AG20443 (cell line): ENCODE results near the gene CDC5L.
A peak's percentile ranks its signal among the peaks of the same experiment; 100 is the strongest.

ENCODE experiments used
- DNase-seq: peaks from one replicate; pipeline ENCODE4 v3.0.0; 2012; ENCODE audit warnings: low spot score, mixed read lengths

Gene CDC5L

DNA sequence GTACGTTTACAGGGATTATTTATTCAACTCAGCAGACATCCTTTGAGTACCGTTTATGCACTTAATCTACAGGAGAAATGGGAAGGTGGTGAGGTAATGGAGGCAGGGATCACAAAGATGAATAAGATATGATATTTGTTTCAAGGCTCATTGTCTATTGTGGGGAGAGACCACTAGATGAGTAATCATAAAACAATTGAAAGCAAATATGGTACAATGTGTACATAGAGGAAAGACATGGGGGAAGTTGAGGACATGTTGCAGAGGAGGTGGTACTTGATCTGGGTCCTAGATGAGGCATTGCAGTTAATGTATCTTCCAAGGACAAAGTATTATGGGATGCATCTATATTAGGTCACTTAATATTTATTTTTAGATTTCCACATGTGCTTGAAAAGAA is 13.7 kb upstream of the CDC5L start:
- DNase-seq, result no peak

DNA sequence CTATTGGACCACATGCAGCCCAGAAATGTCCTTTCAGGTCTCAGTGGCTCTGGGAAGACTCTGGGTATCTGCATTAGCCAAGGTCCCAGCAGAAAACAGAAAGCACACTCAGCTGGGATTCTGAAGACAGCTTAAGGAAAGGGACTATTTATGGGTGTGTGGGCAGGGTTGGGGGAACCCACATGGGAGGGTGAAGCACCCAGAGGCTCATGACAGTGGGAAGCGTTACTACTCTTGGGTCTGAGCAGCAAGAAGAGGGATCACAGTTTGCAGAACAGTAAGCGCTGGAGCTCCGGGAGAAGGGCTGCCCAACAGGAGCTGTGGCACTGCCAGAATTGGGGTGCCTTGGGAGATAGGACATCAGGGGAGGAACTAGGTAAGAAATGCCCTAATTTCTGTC is 12.4 kb upstream of the CDC5L start:
- no peak for DNase-seq

DNA sequence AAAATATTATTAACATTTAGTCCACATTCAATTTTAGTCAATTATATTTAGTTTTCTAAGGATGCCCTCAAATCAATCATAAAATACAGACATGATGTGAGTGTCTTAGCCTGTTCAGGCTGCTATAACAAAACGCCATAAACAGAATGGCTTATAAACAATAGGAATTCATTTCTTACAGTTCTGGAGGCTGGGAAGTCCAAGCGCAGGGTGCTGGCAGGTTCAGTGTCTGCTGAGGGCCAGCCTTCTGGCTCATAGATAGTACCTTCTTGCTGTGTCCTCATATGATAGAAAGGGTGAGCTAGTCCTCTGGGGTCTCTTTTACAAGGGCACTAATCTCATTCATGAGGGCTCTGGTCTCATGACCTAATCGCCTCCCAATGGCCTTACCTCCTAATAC is 10.0 kb upstream of the CDC5L start:
- DNase-seq, result no peak

DNA sequence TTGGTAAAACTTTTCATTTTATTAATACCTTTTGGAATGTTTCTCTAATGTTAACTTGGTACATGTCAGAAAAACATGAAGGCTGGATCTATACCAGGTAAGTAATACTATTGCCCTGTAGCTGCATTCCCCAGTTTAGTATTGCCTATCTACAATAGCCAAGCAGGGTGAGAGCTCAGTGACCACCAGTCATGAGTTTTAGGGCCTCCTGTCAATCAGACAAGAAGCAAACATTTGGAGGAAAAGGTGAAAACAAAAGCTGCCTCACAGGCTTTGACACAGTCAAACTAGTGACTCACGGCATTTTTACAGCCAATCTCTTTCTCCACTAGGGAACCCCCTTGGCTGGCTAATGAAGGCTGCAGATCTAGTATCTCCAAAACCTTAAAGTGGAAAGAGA is 9.5 kb upstream of the CDC5L start:
- no peak for DNase-seq

DNA sequence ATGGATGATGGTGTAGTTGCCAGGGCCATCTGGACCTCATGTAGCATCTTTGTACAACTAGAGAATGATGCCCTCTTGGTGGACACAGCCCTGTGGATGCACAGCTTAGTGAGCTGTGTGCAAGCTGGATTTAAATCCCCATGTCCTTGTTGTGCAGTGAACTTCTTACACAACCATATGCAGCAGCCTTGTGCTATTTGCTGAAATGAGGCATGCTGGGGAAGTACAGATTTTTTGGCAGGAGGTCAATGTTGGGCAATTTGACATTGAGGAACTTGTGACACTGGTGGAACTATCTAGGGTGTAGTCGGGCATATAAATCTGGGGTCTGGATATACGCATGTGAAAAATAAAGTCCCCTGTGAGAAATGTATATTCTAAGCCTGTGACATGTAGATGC is 5.8 kb upstream of the CDC5L start:
- no peak for DNase-seq

DNA sequence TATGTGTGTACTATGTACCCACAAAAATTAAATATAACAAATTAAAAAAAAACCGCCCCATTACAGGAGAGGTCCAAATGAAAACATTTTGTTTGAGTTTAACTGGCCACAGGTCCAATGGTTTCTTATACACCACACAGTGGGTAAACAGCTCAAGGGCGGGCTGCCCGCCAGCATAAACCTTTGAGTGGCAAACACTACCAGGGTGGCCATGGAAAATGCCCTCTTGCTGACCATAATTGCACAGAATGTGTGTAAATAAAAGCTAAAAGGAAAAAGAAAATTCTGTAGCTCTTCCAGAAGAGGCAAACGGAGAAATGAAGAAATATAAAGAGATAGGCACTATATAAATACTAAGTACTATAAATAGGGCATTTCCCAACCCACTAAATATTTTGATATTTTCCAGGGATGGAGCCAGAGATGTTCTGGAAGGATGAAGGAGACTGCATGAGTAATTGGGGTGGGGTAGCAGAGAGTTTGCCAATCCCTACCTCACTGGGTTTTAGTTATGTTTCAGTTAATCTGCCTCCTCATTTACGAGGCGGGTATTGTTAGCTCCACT is 1.1 kb upstream of the CDC5L start:
- DNase-seq, result peak; percentile 80

DNA sequence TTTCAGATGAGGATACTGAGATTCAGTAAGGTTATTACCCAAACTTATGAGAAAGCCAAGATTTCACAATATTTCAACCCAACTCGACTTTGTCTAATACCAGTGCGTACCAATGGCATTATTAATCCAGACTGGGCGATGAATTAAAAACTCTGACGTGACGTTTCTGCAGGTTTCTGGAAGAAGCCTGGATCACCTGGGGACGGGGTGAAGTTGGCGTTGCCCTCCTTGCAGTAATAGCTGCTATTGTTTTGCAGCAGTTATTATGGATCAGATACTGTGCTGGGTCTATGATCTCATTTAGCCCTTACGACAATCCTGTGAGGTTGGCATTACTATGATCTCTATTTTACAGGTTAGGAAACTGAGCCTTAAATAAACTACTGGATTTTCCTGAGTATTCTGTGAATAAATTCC is 569 bp upstream of the CDC5L start:
- DNase-seq, result no peak

DNA sequence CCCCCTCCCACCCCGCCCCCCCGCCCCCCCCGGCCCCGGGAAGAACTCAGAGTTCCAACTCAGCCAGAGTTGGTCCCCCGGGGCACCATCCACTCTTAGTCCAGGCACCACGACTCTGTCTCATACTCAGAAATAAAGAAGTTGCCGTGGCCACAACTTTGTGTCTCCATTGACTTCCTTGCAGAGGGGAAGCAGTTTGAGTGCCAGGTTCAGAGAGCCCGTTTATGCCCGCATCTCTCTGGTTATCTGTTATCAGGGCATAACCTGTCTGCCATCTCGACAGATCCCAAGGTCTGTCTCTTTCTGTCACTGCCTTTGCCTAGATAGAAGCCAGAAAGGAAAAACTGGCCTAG is 605 bp downstream of the CDC5L start:
- no peak for DNase-seq

DNA sequence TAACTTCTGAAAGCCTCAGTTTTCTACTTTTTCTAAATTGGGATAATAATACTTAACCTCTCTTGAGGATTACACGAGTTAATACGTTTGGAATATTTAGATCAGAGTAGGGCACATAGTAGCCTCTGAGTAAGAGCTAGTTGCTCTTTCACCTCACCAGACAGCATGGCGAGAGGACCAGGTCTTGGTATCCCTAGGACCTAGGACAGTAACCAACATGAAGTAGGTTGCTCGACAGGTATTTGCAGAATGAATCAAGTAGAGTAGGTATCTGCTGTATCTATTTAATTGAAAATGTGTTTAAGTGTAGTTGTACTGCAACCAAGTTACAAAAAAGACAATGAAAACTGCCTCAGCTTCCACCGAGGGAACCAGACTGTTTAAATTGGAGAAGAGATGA is 1.4 kb downstream of the CDC5L start:
- no peak for DNase-seq

DNA sequence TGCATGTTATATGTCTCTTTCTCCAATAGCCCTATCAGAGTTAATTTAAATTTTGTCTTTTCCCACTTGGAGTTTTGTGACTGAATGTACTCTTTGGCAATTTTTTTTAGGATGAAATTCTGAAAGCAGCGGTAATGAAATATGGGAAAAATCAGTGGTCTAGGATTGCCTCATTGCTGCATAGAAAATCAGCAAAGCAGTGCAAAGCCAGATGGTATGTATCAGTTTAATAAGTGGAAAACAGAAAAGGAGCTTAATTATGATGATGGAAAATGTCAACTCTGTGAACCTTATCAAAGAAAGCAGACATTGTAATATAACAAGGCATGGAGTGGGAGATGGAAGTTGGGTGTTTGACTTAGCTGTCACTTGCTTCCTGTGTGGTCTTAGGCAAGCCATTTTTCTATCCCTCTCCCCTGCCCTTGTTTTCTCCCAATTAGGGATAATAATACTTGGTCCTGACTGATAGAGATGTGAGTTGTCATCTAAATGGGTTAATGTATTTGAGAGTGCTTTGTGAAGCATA is 2.7 kb downstream of the CDC5L start:
- no peak for DNase-seq

DNA sequence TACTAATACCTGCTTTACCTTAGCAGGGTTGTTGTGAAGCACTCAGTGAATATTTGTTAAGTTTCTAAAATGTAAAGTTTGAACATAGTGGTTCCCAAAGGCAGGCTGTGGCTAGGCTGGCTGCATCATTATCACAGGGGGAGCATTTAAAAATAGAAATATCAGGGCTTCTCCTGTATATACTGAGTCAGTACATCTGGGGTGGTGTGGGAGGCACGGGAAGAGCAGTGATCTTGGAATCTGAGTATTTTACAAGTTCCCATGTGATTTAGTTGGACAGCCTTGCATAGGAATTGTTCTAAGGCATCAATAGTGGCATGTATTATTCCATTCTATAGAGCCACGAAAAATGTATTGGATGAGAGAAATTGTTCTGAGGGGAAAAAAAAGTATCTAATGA is 8.0 kb downstream of the CDC5L start:
- DNase-seq, result no peak

DNA sequence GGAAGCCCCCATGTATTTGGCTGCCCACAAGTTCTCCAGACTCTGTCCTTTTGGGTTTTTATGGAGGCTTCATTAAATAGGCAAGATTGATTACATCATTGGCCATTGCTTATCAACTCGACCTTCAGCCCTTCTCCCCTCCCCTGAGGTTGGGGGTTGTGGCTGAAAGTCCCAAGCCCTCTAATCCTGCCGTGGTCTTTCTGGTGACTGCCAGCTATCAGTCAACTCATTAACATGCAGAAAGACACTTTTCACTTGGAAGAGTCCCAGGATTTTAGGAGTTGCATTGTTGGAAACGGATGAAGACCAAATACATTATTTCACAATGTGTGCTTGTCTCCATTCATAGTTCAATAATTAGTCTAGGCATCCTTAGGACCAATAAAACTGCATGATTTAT is 9.5 kb downstream of the CDC5L start:
- DNase-seq, result no peak

DNA sequence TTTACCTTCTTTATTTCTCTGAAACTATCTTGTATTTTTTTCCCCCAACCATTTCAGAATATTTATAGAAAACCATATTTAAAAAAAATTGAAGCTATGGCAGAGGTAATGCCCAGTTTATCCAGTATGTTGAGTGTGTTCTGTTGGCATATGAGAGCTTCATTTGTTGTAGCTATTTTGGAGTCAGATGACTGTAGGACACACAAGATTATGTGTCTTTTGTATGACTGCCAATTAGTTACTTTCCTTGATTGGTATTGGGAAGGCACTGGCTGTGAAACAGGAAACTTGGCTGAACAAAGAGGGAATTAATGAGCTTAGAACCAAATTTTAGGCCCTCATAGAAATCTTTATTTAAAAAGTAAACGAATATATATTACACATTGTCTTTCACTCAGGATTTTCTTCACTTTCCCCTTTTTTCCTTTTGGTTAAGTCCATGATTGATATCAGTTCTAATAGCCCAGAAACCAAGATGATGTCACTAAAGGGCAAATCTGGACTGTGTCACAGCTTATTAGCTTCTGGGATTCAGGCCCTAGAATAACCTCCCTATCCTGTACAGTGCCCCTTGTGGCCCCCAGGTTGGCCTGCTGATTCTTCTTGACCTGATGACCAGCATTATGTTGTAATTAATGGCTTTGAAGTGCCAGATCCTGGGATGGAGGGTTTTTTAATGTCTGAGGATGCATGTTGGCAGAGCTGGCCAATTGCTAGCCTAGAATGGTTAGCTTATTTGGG is 10.1 kb downstream of the CDC5L start:
- DNase-seq, result no peak

DNA sequence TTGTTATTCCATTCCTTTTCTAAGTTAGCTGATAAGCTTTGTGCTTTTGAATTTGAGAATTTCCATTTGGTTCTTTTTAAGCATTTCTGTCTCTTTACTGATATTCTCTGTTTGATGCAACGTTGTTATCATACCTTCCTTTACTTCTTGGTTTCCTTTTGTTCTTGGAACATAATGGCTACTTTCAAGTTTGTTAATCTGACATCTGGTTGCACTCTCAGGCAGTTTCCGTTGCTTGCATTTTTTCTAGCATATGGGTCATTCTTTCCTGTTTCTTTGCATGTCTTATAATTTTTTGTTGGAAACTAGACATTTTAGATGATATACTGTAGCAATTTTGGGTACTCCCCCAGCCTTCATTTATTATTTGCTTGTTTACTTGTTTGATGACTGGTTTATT is 12.5 kb downstream of the CDC5L start:
- DNase-seq, result no peak

DNA sequence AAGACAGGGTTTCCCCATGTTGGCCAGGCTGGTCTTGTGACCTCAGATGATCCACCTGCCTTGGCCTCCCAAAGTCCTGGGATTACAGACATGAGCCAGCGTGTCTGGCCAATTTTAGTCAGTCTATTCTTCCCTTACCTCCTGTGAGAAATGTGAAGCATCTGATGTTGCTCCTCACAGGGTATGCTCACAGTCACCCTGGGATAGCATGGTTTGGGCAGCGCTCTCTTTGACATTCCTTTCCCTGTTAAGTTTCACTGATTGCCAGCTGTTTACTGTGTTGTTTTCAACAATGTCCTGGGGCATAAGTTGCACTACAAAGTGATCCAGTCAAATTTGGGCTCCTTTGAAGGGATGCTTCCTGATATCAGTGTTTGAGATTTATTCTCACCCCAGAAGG is 13.1 kb downstream of the CDC5L start:
- no peak for DNase-seq

DNA sequence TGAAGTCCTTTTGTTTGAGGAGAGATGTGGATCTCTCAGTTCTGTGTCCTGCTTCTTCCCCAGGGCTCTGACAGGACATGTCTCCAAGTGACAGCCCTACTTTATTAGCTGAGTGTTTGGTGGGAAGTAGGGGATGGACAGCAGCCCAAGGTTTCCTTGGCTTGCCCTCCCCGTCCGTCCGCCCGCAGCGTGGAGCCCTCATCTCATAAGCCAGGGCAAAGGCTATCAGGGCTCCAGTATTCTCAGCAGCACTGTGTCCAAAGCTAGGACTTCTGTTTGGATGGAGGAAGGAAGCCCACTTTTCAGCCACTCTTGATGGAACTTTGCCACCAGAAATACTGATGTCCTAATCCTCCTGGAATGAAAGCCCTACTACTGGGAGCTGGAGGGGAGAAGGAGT is 13.6 kb downstream of the CDC5L start:
- no peak for DNase-seq

DNA sequence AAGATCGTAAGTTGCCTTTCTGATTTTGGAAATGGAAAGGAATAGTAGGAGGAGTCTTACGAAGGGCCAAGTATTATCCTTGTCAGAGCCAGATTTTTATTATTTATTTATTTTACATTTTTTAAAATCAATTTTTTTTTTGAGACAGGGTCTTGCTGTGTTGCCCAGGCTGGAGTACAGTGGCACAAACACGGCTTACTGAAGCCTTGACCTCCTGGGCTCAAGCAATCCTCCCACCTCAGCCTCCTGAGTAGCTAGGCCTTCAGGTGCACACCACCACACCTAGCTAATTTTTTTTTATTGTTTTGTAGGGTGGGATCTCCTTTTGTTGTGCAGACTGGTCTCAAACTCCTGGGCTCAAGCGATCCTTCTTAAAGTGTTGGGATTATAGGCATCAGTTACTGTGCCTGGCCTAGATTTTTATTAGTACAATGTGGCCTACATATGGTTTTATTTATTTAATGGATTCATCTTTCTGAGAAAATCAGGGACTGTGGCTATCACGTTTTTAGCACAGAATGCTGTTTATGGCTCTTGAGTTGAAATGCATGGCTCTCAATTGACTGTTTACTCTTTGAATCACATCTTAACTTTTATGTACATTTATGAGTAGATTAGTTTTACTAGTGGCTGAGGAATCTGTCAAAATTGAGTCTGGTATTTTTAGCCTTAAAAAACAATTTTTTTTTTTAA is 16.7 kb downstream of the CDC5L start:
- DNase-seq, result no peak

DNA sequence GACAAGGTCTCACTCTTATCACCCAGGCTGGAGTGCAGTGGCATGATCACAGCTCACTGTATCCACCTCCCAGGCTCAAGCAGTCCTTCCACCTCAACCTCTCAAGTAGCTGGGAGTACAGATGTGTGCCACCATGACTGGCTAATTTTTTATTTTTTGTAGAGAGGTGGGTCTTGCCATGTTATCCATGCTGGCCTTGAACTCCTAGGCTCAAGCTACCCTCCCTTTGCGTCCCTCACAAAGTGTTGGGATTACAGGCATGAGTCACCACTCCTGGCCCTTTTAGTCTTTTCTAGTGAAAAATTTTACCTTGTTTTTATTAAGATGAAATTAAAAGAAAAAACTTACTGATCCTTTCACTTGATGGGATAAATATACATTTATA is 17.2 kb downstream of the CDC5L start:
- DNase-seq, result no peak

DNA sequence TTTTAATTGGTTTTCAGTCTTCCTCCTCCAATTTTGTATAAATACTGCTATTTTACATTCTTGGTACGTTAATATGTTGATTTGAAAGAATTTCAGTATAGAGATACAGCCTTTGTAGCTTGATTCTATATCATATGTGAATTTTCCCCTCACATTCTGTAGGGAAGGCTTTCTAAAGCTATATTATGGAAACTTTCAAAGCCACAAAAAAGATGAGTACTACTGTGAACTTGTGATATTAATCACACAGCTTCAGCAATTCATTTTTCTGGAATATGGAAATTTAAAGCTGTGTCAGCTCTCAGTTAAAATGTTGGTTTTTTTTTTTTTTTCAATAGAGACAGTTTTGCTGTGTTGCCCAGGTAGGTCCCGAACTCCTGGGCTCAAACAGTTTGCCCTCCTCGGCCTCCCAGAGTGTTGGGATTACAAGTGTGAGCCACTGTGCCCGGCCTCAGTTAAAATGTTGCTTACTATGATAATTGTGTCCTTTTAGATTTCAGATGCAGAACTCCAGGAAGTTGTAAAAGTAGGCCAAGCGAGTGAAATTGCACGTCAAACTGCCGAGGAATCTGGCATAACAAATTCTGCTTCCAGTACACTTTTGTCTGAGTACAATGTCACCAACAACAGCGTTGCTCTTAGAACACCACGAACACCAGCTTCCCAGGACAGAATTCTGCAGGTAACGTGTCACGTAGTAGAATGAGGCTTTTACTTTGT is 20.6 kb downstream of the CDC5L start:
- DNase-seq, result no peak

DNA sequence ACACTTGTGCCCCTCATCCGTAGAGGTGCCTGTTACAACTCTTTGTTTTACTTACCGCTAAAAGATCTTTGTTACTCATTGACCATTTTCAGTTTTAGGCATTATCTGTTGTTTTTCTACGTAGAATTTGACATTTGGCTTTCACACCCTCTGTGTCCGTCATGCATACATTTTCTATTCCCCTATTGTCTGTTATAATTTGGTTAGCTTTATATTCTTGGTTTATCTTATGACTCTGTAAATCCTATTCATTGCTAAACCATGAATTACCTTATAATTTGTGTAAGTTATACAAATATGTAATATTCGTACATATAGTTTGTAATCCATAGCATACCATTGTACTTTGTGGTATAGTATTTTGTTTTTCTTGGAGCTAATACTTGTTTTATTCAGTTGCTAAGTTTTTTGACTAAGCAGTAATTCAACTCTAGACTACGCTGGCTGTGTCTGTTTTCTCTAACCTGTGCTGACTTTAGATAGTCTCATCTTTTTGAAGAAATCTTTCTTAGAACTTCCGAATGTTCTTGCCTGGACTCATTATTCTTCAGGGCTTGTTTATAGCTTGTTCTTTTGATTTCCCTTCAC is 21.8 kb downstream of the CDC5L start:
- no peak for DNase-seq

DNA sequence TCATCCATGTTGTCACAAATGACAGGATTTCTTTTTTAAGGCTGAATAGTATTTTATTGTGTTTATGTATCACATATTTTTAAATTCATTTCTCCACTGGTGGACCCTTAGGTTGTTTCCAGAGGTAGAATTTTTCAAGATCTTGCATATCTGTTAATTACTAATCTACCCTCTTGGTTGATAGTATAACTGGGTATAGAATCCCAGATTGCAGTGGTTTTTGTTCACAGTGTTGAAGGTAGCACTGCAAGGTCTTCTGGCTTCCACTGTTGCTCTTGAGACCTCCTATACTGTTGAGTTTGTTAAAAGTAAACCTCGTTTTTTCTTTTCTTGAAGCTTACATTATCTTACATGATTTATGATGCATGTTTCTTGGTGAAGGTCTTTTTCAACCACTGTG is 22.9 kb downstream of the CDC5L start:
- no peak for DNase-seq

DNA sequence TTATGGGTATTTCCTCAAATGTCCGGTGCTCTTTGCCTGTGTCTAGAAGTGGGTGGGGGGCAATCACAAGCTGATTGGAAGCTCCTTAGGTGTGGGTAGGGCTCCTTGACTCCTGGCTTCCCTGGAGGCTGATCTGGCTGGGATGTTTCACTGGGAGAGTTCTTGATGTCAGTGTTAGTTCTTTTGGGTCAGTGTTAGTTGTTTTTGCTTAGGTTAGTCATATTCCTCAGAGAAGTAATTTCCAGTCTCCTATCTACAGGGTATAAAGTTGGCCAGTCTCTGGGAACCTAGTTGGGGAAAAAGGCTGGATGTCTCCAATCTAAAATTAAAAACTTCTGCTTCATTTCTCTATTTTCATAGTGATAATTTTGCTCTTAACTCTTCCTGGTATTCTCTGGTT is 23.6 kb downstream of the CDC5L start:
- DNase-seq, result no peak

DNA sequence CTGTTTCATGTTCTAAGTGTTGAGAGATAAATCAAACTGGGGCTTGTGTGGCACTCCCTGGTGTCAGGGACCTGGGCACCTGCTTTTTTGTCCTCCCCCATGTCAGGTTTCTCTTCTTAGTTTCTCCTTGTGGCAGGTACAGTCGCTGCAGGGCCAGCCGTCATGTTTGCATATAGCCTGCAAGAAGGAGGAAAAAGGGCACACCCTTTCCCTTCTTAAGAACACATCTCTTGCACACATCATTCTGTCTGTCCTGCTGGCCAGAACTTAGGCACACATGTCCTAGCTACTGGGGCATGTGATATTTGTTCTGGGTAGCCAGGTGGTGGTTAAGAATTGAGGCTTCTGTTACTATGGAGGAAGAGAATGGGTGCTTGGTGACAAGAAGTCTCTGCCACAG is 27.9 kb downstream of the CDC5L start:
- DNase-seq, result no peak
